Keratinocyte (primary cell): Measurements from ENCODE around the gene ARRDC3. TPM values are rescaled to one million over a fixed set of nuclear protein-coding genes. Genes with fewer than 3 reads are reported as not detected.

Source experiments
- DNase-seq: peaks from one replicate; pipeline ENCODE4 v3.0.0-alpha.2; 2011; ENCODE audit warnings: low read depth, missing footprints, low spot score
- FAIRE-seq: peaks from 2 replicates; lab custom pipeline; 2011; peaks lifted over from hg19 to GRCh38; lab: Jason Lieb, UNC
- H2AFZ ChIP-seq: 2 replicates; pipeline ENCODE4 v1.6.0; 2012; ENCODE audit warnings: low read length, control low read depth, inconsistent platforms; ENCODE audit not compliant: control insufficient read depth
- H3K27ac ChIP-seq: 2 replicates; pipeline ENCODE4 v1.5.1; 2011; ENCODE audit warnings: low read length; ENCODE audit not compliant: control insufficient read depth, insufficient read depth
- H3K27me3 ChIP-seq: 3 replicates; pipeline ENCODE4 v1.6.0; 2011; ENCODE audit warnings: low read length; ENCODE audit not compliant: control insufficient read depth, insufficient read depth; ENCODE audit errors: extremely low read depth
- H3K36me3 ChIP-seq, 2 experiments: 2 replicates in 1 of 2; 3 replicates in 1 of 2; pipeline ENCODE4 v1.5.1; 2011; ENCODE audit warnings: low read length in 2 of 2, mild to moderate bottlenecking in 1 of 2; ENCODE audit not compliant: control insufficient read depth in 2 of 2, insufficient read depth in 2 of 2; ENCODE audit errors: extremely low read depth in 1 of 2
- H3K4me1 ChIP-seq: 3 replicates; pipeline ENCODE4 v1.5.1; 2011; ENCODE audit warnings: low read length; ENCODE audit not compliant: control insufficient read depth, insufficient read depth; ENCODE audit errors: extremely low read depth
- H3K4me2 ChIP-seq: 3 replicates; pipeline ENCODE4 v1.6.0; 2011; ENCODE audit warnings: low read depth, low read length; ENCODE audit not compliant: control insufficient read depth, insufficient read depth; ENCODE audit errors: extremely low read depth
- H3K4me3 ChIP-seq, 3 experiments: fragments of 200-600 bp in 1 of 3; sonication (generic) in 1 of 3; 2 replicates in 2 of 3; 3 replicates in 1 of 3; pipeline ENCODE4 v1.5.1; 2011 to 2016; ENCODE audit warnings: low read length in 3 of 3, mild to moderate bottlenecking in 3 of 3, control low read depth in 2 of 3, inconsistent platforms in 1 of 3, low read depth in 1 of 3, mixed read lengths in 1 of 3, mixed run types in 1 of 3, moderate library complexity in 1 of 3; ENCODE audit not compliant: control insufficient read depth in 2 of 3, insufficient read depth in 2 of 3; ENCODE audit errors: extremely low read depth in 1 of 3
- H3K79me2 ChIP-seq: 2 replicates; pipeline ENCODE4 v1.6.0; 2012; ENCODE audit warnings: low read length; ENCODE audit not compliant: control insufficient read depth, insufficient read depth
- H3K9ac ChIP-seq: 3 replicates; pipeline ENCODE4 v1.6.0; 2011; ENCODE audit warnings: low read length; ENCODE audit not compliant: control insufficient read depth, insufficient read depth; ENCODE audit errors: extremely low read depth
- H3K9me1 ChIP-seq: 3 replicates; pipeline ENCODE4 v1.6.0; 2011; ENCODE audit warnings: low read length; ENCODE audit not compliant: control insufficient read depth, insufficient read depth; ENCODE audit errors: extremely low read depth
- H3K9me3 ChIP-seq: 2 replicates; pipeline ENCODE4 v1.5.1; 2012; ENCODE audit warnings: low read depth, low read length; ENCODE audit not compliant: control insufficient read depth
- H4K20me1 ChIP-seq: 3 replicates; pipeline ENCODE4 v1.6.0; 2011; ENCODE audit warnings: low read length; ENCODE audit not compliant: control insufficient read depth, insufficient read depth; ENCODE audit errors: extremely low read depth
- CTCF ChIP-seq, 3 experiments: IDR thresholded peaks in 1 of 3; conservative IDR thresholded peaks in 1 of 3; optimal IDR thresholded peaks in 1 of 3; 2 replicates in 2 of 3; 3 replicates in 1 of 3; pipeline versions ENCODE3 to v1.5.1; 2011; ENCODE audit warnings: low read length in 3 of 3, mild to moderate bottlenecking in 3 of 3, moderate library complexity in 2 of 3, control low read depth in 1 of 3, inconsistent platforms in 1 of 3; ENCODE audit not compliant: insufficient read depth in 2 of 3; ENCODE audit errors: extremely low read depth in 1 of 3
- EZH2 ChIP-seq: IDR thresholded peaks from one replicate; pipeline ENCODE4 v1.6.1; 2012; ENCODE audit warnings: inconsistent platforms, mild to moderate bottlenecking, low read length, moderate library complexity
- dilution Hi-C: fragments of 300-500 bp; cut with MboI; formaldehyde crosslinking; loops from one replicate; pipeline ENCODE4 v1.7.0; 2020; ENCODE audit warnings: low sequenced_read_pairs; ENCODE audit not compliant: extremely low pct_ligation_motif_present
- polyA plus RNA-seq, 5 experiments: library from polyadenylated mRNA; depleted of rRNA in 3 of 5; stranded (reverse) in 3 of 5; stranded (forward) in 1 of 5; unstranded in 1 of 5; fragments of >200 nt; gene quantifications; 1 replicate in 1 of 5; 2 replicates in 3 of 5; 3 replicates in 1 of 5; pipeline versions ENCODE4 v1.2.1 to v1.2.3, GENCODE V29; 2011 to 2012; ENCODE audit warnings: missing spikeins in 2 of 5, low read depth in 1 of 5, low replicate concordance in 1 of 5

Gene ARRDC3
- polyA plus RNA-seq, 1 donor (not counting 4 experiments of a cell fraction or from before 2014, with no cell fraction given) = 8.9 TPM

- dilution Hi-C loops = loop anchor here (25.0 kb wide), 1 partner anchor 498 kb away; no protein-coding TSS in a partner anchor
- DNase-seq (peak; percentile 86), FAIRE-seq (peak; percentile 29)
- peak overlapping the region; percentile 100 for H3K27ac ChIP-seq
- peaks cover 13% of the 10 kb centered on the region for H3K79me2 ChIP-seq
- H3K4me1 ChIP-seq = peaks cover 5% of the 10 kb centered on the region
- peak overlapping the region; percentile 99 for H3K4me2 ChIP-seq
- H4K20me1 ChIP-seq = no peaks in the 10 kb centered on the region
- no peaks in the 10 kb centered on the region for H3K9me1 ChIP-seq
- peak overlapping the region; percentile 75 to 99 (median 98) for H3K4me3 ChIP-seq
- H3K9me3 ChIP-seq = no peaks in the 10 kb centered on the region
- peak overlapping the region; percentile 86 for H2AFZ ChIP-seq
- peak overlapping the region; percentile 100 for H3K9ac ChIP-seq
- no peaks in the 10 kb centered on the region for H3K36me3 ChIP-seq
- TF ChIP-seq CTCF (optimal IDR thresholded peaks at IDR 0.05 in 1 of 3, IDR thresholded peaks at IDR 0.05 in 1 of 3, conservative IDR thresholded peaks at IDR 0.05 in 1 of 3; ENCODE audit: extremely low read depth in 1 of 3, insufficient read depth in 2 of 3, low read length in 3 of 3) (peak in 2 of 3 experiments; percentile 70 to 94), EZH2 (no peak)
- no peaks in the 10 kb centered on the region for H3K27me3 ChIP-seq
Observed at GRCh38 chr5:91384671-91385430, 1.7 kb upstream of the ARRDC3 start.

GRCh38 chr5:91383956-91384300 is 811 bp upstream of the ARRDC3 start:
- peak overlapping the region; percentile 86 for H2AFZ ChIP-seq

More at GRCh38 chr5:91383956-91384300, 811 bp upstream of the ARRDC3 start:
- peaks cover 5% of the 10 kb centered on the region for H3K4me1 ChIP-seq
- no peak for DNase-seq
- H3K4me2 ChIP-seq = peak overlapping the region; percentile 99
- no peaks in the 10 kb centered on the region for H4K20me1 ChIP-seq
- FAIRE-seq = no peak
- H3K27ac ChIP-seq = peak overlapping the region; percentile 100
- no peaks in the 10 kb centered on the region for H3K36me3 ChIP-seq
- H3K79me2 ChIP-seq = peaks cover 16% of the 10 kb centered on the region
- H3K9ac ChIP-seq = peak overlapping the region; percentile 100
- TF ChIP-seq EZH2 (no peak), CTCF (optimal IDR thresholded peaks at IDR 0.05 in 1 of 3, IDR thresholded peaks at IDR 0.05 in 1 of 3, conservative IDR thresholded peaks at IDR 0.05 in 1 of 3; ENCODE audit: extremely low read depth in 1 of 3, insufficient read depth in 2 of 3, low read length in 3 of 3) (no peak)
- dilution Hi-C loops = loop anchor here (25.0 kb wide), 1 partner anchor 497 kb away; no protein-coding TSS in a partner anchor
- no peaks in the 10 kb centered on the region for H3K27me3 ChIP-seq
- H3K9me1 ChIP-seq = no peaks in the 10 kb centered on the region
- H3K4me3 ChIP-seq = peak overlapping the region; percentile 75 to 99 (median 98)
- H3K9me3 ChIP-seq = no peaks in the 10 kb centered on the region
